Germinal center (tissue), 1 donor: ENCODE results near the gene ZNF277.
"Not testable (repeated sequence)": the region's sequence is repeated elsewhere in the genome, so short reads cannot be mapped to it uniquely, and the experiment has no call there.

Experiments used
- DNase-seq: peaks from one replicate; pipeline ENCODE4 v3.0.0; 2012; ENCODE audit warnings: mixed read lengths, low spot score

Gene ZNF277

GRCh38 chr7:112211348-112211907 lies 4.9 kb downstream of the ZNF277 start:
- no peak for DNase-seq

GRCh38 chr7:112212571-112212970 lies 6.1 kb downstream of the ZNF277 start:
- DNase-seq = no peak

DNA sequence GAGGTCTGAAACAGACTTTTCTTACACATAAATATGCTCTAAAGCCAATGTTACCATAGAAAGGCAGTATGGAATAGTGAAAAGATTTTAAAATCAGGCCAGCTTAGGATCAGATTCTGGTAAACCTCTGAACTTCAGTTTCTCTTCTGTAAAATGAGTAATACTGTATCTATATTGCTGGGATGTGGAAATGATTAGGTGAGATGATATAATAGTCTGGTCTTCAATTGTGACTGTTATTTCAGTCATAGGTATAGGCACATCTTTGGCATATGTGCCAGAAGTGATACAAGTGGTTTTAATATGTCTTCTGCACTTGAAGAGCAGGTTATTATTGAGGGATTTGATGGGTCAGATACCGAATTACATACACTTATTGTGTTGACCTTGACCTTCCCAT lies 7.2 kb downstream of the ZNF277 start:
- no peak for DNase-seq

DNA sequence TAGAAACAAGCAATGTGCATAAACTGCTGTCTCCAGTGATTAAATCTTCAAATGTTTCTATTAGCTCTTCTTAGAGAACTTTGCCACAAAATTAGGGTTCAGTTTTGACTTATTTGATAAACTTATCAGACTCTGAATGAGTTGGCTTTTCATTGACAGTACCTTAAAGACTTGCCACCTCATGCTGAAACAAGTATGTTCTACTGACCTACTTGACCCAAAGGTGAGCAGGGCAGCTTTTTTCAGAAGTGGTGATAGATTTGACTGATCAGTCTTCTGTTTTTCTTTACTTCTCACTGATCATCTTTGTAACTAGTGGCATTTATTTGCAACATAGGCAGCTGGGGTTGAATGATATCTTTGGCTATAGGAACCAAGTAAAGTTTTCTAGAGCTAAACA lies 7.8 kb downstream of the ZNF277 start:
- no peak for DNase-seq

DNA sequence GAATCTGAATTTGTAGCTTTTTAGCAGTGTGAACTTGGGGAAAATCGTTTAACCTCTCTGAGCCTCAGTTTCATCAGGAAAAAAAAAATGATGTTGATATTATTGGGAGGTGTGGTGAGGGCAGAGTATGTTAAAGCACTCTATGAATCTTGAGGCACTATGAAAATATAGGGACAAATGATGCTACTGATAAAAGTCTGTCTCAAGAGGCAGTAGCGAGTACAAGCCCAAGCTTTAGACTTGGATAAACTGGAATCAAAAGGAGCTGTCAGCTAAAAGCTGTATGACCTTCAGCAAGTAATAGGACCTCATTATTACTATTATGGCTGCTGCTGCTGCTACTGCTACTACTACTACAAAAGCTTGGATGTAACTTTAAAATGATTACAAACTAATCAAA lies 8.4 kb downstream of the ZNF277 start:
- no peak for DNase-seq

DNA sequence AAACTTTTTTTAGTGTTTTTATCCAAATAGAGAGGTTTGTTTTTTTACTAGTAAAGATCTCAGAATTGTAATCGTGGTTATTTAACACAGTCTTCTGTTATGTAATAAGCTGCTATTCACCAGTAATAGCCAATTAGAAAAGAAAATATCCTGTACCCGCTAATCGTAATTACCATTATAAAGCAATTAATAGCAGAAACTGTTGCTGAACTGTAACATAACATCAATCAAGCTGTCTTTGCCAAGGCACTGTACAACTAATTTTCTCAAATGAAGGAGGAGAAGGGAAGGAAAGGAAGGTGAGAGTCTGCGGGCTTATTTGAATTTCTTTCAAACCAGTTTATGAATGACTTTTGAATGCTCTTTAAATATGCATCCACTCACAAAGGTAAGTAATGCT lies 9.3 kb downstream of the ZNF277 start:
- DNase-seq = no peak

GRCh38 chr7:112220877-112221434 lies 14.5 kb downstream of the ZNF277 start:
- no peak for DNase-seq

GRCh38 chr7:112223310-112223709 lies 16.8 kb downstream of the ZNF277 start:
- DNase-seq = no peak

GRCh38 chr7:112224186-112224585 lies 17.7 kb downstream of the ZNF277 start:
- DNase-seq = no peak

GRCh38 chr7:112225006-112225405 lies 18.5 kb downstream of the ZNF277 start:
- DNase-seq = no peak

- DNase-seq = no peak
Measured at GRCh38 chr7:112226701-112227276, 20.3 kb downstream of the ZNF277 start.

DNA sequence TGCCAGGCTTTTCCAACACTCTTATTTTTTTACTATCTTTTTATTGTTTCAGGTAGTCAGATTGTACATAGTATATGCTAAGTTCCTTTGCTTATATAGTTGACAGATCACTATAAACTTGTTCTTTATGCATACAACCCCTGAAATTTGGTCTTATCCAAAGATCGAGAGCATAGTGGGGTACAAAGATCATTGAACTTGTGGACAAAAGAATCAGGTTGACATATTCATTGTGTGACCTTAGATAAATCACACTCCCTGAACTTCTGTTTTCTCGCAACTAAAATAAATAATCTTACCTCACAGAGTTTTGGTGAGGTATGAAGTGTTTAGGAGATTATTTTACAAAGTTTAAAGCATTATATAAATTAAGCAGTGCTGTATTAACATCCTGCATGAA lies 22.1 kb downstream of the ZNF277 start:
- no peak for DNase-seq

- no peak for DNase-seq
Measured at GRCh38 chr7:112232212-112232978, 25.9 kb downstream of the ZNF277 start.

- no peak for DNase-seq
Measured at GRCh38 chr7:112233048-112233697, 26.7 kb downstream of the ZNF277 start.

DNA sequence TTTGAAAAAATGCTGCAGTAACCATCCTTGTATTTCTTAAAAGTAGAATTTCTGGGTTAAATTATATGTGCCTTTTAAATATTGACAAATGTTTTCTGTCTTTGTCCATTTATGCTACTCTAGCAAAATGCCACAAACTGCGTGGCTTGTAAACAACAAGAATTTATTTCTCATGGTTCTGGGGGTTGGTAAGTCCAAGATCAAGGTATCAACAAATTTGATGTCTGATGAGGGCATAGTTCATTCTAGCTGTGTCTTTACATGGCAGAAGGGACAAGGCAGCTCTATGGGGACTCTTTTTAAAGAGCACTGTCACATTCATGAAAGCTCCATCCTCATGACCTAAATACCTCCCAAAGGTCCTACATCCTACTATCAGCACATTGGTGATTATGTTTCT lies 27.7 kb downstream of the ZNF277 start:
- no peak for DNase-seq

- no peak for DNase-seq
Measured at GRCh38 chr7:112236597-112236996, 30.1 kb downstream of the ZNF277 start.

GRCh38 chr7:112238330-112238729 lies 31.8 kb downstream of the ZNF277 start:
- DNase-seq = no peak

DNA sequence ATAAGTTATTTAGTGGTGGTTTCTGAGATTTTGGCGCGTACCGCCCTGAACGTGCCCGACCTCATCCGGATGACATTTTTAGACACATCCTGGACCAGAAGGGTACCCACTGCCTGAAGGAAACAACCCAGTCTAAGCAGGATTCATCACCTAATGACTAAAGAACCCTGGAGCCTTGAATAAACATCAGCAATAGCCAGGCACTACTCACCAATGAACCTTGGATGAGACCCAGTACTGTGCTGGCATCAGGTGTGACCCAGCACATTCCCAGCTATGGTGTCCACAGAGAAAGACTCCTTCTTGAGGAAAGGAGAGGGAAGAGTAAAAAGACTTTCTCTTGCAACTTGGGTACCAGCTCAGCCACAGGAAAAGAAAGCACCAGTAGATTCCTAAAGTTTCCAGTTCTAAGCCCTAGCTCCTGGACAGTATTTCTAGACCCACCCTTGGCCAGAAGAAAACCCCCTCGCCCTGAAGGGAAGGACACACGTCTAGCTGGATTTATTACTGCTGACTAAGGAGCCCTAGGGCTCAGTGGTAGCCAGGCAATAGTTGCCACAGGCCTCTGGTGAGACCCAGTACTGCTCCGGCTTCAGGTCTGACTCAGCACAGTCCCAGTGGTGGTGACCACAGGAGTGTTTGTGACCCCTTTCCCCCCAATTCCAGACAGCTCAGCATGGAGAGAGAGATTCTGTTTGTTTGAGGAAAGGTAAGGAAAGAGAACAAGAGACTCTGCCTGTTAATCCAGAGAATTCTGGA lies 32.5 kb downstream of the ZNF277 start:
- no peak for DNase-seq

- no peak for DNase-seq
Measured at GRCh38 chr7:112248598-112248997, 42.1 kb downstream of the ZNF277 start.

- DNase-seq = not testable (repeated sequence)
Measured at GRCh38 chr7:112249967-112250366, 43.5 kb downstream of the ZNF277 start.

- no peak for DNase-seq
Measured at GRCh38 chr7:112252141-112252540, 45.6 kb downstream of the ZNF277 start.

- no peak for DNase-seq
Measured at GRCh38 chr7:112252691-112253090, 46.2 kb downstream of the ZNF277 start.
